Naive thymus-derived CD8-positive, alpha-beta T cell (primary cell): ENCODE data around the gene FBLN1. TPM values are rescaled to one million over a fixed set of nuclear protein-coding genes. Genes with fewer than 3 reads are reported as not detected.

Source experiments
- ATAC-seq, 2 donors: fragments of 150-1000 bp; cut with Tn5 transposase in 1 of 2; sonication (Bioruptor Pico), chemical (Tn5 transposase) in 1 of 2; 1 replicate in 1 of 2; 2 replicates in 1 of 2; pipeline ENCODE4 v1.10.0; 2021; ENCODE audit warnings: mild to moderate bottlenecking in 2 of 2, moderate library complexity in 2 of 2
- POLR2A ChIA-PET: fragments of 350-600 bp; sonication (Branson Sonifier 250); formaldehyde crosslinking; loops from one replicate; lab custom pipeline; 2021; ENCODE audit warnings: antibody characterized with exemption; lab: Charles Lee
- DNase-seq, 10 donors: peaks; one replicate each; pipeline versions ENCODE4 v3.0.0 to v3.0.0-alpha.2; 2020 to 2022
- H3K27ac Mint-ChIP-seq, 10 donors: one replicate each; pipeline ENCODE4 v1.8.0; 2020 to 2022; ENCODE audit warnings: mild to moderate bottlenecking in 10 of 10, mixed read lengths in 10 of 10, moderate library complexity in 4 of 10, inconsistent platforms in 1 of 10
- H3K27me3 Mint-ChIP-seq, 5 donors: one replicate each; pipeline ENCODE4 v1.8.0; 2021 to 2022; ENCODE audit warnings: mixed read lengths in 5 of 5
- H3K36me3 Mint-ChIP-seq, 3 donors: one replicate each; pipeline ENCODE4 v1.8.0; 2020 to 2022; ENCODE audit warnings: mixed read lengths in 3 of 3, mild to moderate bottlenecking in 2 of 3, inconsistent platforms in 1 of 3
- H3K4me1 Mint-ChIP-seq, 4 donors: one replicate each; pipeline ENCODE4 v1.8.0; 2021 to 2022; ENCODE audit warnings: mixed read lengths in 4 of 4
- H3K4me3 Mint-ChIP-seq, 10 donors: one replicate each; pipeline ENCODE4 v1.8.0; 2020 to 2022; ENCODE audit warnings: mild to moderate bottlenecking in 10 of 10, mixed read lengths in 10 of 10, moderate library complexity in 6 of 10, inconsistent platforms in 1 of 10
- H3K9me3 Mint-ChIP-seq, 9 donors: one replicate each; pipeline ENCODE4 v1.8.0; 2020 to 2022; ENCODE audit warnings: mixed read lengths in 9 of 9, mild to moderate bottlenecking in 3 of 9, inconsistent platforms in 1 of 9, moderate library complexity in 1 of 9
- polyA plus RNA-seq, 3 donors: library from polyadenylated mRNA; unstranded; fragments of 300-500 nt; fragmentation: Illumina TruSeq; gene quantifications; one replicate each; pipeline ENCODE4 v1.2.3, GENCODE V29; 2021
- total RNA-seq, 8 experiments: library from RNA in 2 of 8; stranded (reverse) in 2 of 8; gene quantifications; one replicate each; pipeline ENCODE4 v1.2.3 and lab custom pipeline; 2021 to 2026

Gene FBLN1
- total and polyA plus RNA-seq, 5 experiments from 2014 or later = not detected

- Mint-ChIP-seq H3K9me3 (no peaks in the 10 kb centered on the region), H3K36me3 (no peaks in the 10 kb centered on the region), H3K27me3 (peaks cover 12 to 66% (median 21%) of the 10 kb centered on the region in 5 donors), H3K4me1 (peaks cover 0 to 1% (median 0%) of the 10 kb centered on the region in 4 donors), H3K27ac (no peak overlapping the region), H3K4me3 (no peak overlapping the region)
- DNase-seq (no peak), ATAC-seq (no peak)
- POLR2A ChIA-PET = no interaction called here
Measured at GRCh38 chr22:45496451-45496941, 6.2 kb upstream of the FBLN1 start.

- Mint-ChIP-seq H3K36me3 (no peaks in the 10 kb centered on the region), H3K4me1 (peaks cover 0 to 4% (median under 1%) of the 10 kb centered on the region in 4 donors), H3K9me3 (no peaks in the 10 kb centered on the region), H3K4me3 (no peak overlapping the region), H3K27ac (no peak overlapping the region), H3K27me3 (peaks cover 16 to 72% (median 26%) of the 10 kb centered on the region in 5 donors)
- POLR2A ChIA-PET = no interaction called here
- DNase-seq = no peak
- ATAC-seq = no peak
Measured at GRCh38 chr22:45497351-45498145, 5.1 kb upstream of the FBLN1 start.

- no peak overlapping the region for H3K27ac Mint-ChIP-seq
- no peaks in the 10 kb centered on the region for H3K9me3 Mint-ChIP-seq
- ATAC-seq (no peak), DNase-seq (no peak)
- H3K36me3 Mint-ChIP-seq = no peaks in the 10 kb centered on the region
- H3K4me3 Mint-ChIP-seq = no peak overlapping the region
- H3K4me1 Mint-ChIP-seq = peaks cover 1 to 10% (median 6%) of the 10 kb centered on the region in 4 donors
- peaks cover 15 to 80% (median 28%) of the 10 kb centered on the region in 5 donors for H3K27me3 Mint-ChIP-seq
- POLR2A ChIA-PET = no interaction called here
Measured at GRCh38 chr22:45499746-45500145, 2.9 kb upstream of the FBLN1 start.

- DNase-seq (no peak), ATAC-seq (no peak)
- Mint-ChIP-seq H3K36me3 (no peaks in the 10 kb centered on the region), H3K4me1 (peaks cover 1 to 10% (median 7%) of the 10 kb centered on the region in 4 donors), H3K27me3 (peaks cover 15 to 77% (median 35%) of the 10 kb centered on the region in 5 donors), H3K9me3 (no peaks in the 10 kb centered on the region), H3K4me3 (peak overlapping the region in 4 of 10 donors; percentile 22 to 51 (median 43)), H3K27ac (no peak overlapping the region)
- POLR2A ChIA-PET = no interaction called here
Measured at GRCh38 chr22:45503050-45503815, 550 bp downstream of the FBLN1 start.

- Mint-ChIP-seq H3K4me3 (peak overlapping the region in 4 of 10 donors; percentile 18 to 60 (median 48)), H3K36me3 (no peaks in the 10 kb centered on the region), H3K9me3 (no peaks in the 10 kb centered on the region), H3K4me1 (peaks cover 1 to 10% (median 7%) of the 10 kb centered on the region in 4 donors), H3K27ac (no peak overlapping the region), H3K27me3 (peaks cover 19 to 77% (median 42%) of the 10 kb centered on the region in 5 donors)
- no peak for DNase-seq
- POLR2A ChIA-PET = no interaction called here
- ATAC-seq = no peak
Measured at GRCh38 chr22:45503816-45504372, 1.2 kb downstream of the FBLN1 start.

- Mint-ChIP-seq H3K27ac (no peak overlapping the region), H3K4me1 (peaks cover 1 to 10% (median 7%) of the 10 kb centered on the region in 4 donors), H3K4me3 (peak overlapping the region in 7 of 10 donors; percentile 18 to 60 (median 45)), H3K9me3 (no peaks in the 10 kb centered on the region), H3K36me3 (no peaks in the 10 kb centered on the region), H3K27me3 (peaks cover 20 to 76% (median 43%) of the 10 kb centered on the region in 5 donors)
- POLR2A ChIA-PET = no interaction called here
- DNase-seq (no peak), ATAC-seq (no peak)
Measured at GRCh38 chr22:45504373-45505341, 2.0 kb downstream of the FBLN1 start.

GRCh38 chr22:45505991-45506747, 3.5 kb downstream of the FBLN1 start:
- Mint-ChIP-seq H3K4me1 (peaks cover 0 to 10% (median 7%) of the 10 kb centered on the region in 4 donors), H3K27me3 (peaks cover 15 to 62% (median 32%) of the 10 kb centered on the region in 5 donors)

GRCh38 chr22:45506816-45507360, 4.2 kb downstream of the FBLN1 start:
- no peak overlapping the region for H3K27ac Mint-ChIP-seq
- POLR2A ChIA-PET = no interaction called here
- H3K9me3 Mint-ChIP-seq = no peaks in the 10 kb centered on the region
- no peak overlapping the region for H3K4me3 Mint-ChIP-seq
- peaks cover 12 to 57% (median 30%) of the 10 kb centered on the region in 5 donors for H3K27me3 Mint-ChIP-seq
- ATAC-seq = no peak
- no peaks in the 10 kb centered on the region for H3K36me3 Mint-ChIP-seq
- H3K4me1 Mint-ChIP-seq = peaks cover 0 to 10% (median 6%) of the 10 kb centered on the region in 4 donors
- DNase-seq = peak in 1 of 10 donors; percentile 44

More at GRCh38 chr22:45505991-45506747, 3.5 kb downstream of the FBLN1 start:
- DNase-seq = no peak
- Mint-ChIP-seq H3K36me3 (no peaks in the 10 kb centered on the region), H3K9me3 (no peaks in the 10 kb centered on the region), H3K4me3 (no peak overlapping the region), H3K27ac (no peak overlapping the region)
- no peak for ATAC-seq
- POLR2A ChIA-PET = no interaction called here

GRCh38 chr22:45507798-45508197, 5.1 kb downstream of the FBLN1 start:
- H3K27me3 Mint-ChIP-seq = peaks cover 11 to 54% (median 27%) of the 10 kb centered on the region in 5 donors
- H3K27ac Mint-ChIP-seq = no peak overlapping the region
- peaks cover 0 to 10% (median 5%) of the 10 kb centered on the region in 4 donors for H3K4me1 Mint-ChIP-seq
- no peaks in the 10 kb centered on the region for H3K36me3 Mint-ChIP-seq
- ATAC-seq (no peak), DNase-seq (peak in 1 of 10 donors; percentile 54)
- H3K4me3 Mint-ChIP-seq = no peak overlapping the region
- no peaks in the 10 kb centered on the region for H3K9me3 Mint-ChIP-seq
- POLR2A ChIA-PET = no interaction called here

- peak overlapping the region in 2 of 10 donors; percentile 46 to 60 for H3K27ac Mint-ChIP-seq
- DNase-seq (peak in 1 of 10 donors; percentile 23), ATAC-seq (no peak)
- H3K4me3 Mint-ChIP-seq = no peak overlapping the region
- POLR2A ChIA-PET = no interaction called here
- peaks cover 11 to 46% (median 27%) of the 10 kb centered on the region in 5 donors for H3K27me3 Mint-ChIP-seq
- H3K36me3 Mint-ChIP-seq = no peaks in the 10 kb centered on the region
- peaks cover 0 to 10% (median 4%) of the 10 kb centered on the region in 4 donors for H3K4me1 Mint-ChIP-seq
- no peaks in the 10 kb centered on the region for H3K9me3 Mint-ChIP-seq
Measured at GRCh38 chr22:45508814-45509213, 6.1 kb downstream of the FBLN1 start.
